PC-3 (cell line): ENCODE measurements around the gene R3HDM1. TPM values are rescaled to one million over a fixed set of nuclear protein-coding genes. Genes with fewer than 3 reads are reported as not detected.
"Not testable (repeated sequence)": the region's sequence is repeated elsewhere in the genome, so short reads cannot be mapped to it uniquely, and the experiment has no call there.

Experiments used
- ATAC-seq: fragments of 200-7000 bp; cut with Tn5 transposase; 2 replicates; pipeline ENCODE4 v1.9.1; 2020; ENCODE audit warnings: mild to moderate bottlenecking, moderate library complexity
- BruUV-seq: library from RNA; stranded (reverse); fragments of 400-500 nt; replicated peaks from 2 replicates; lab custom pipeline; 2021; lab: Mats Ljungman, UMichigan
- CTCF ChIA-PET: fragments of 300-600 bp; sonication (Branson Sonifier 250); formaldehyde crosslinking; loops from one replicate; lab custom pipeline; 2022; ENCODE audit warnings: antibody characterized with exemption; lab: Charles Lee
- POLR2A ChIA-PET: fragments of 300-600 bp; sonication (Branson Sonifier 250); formaldehyde crosslinking; loops from one replicate; lab custom pipeline; 2022; ENCODE audit warnings: antibody characterized with exemption; ENCODE audit not compliant: unreplicated experiment; lab: Charles Lee
- DNase-seq: peaks from one replicate; pipeline ENCODE4 v3.0.0-alpha.2; 2015
- H2AFZ ChIP-seq: fragments of 300-600 bp; sonication (generic); 2 replicates; pipeline ENCODE4 v1.6.0; 2016; ENCODE audit warnings: antibody characterized with exemption, low read length
- H3F3A ChIP-seq: fragments of 300-600 bp; sonication (generic); one replicate; pipeline ENCODE4 v1.6.0; 2017; ENCODE audit warnings: antibody characterized with exemption, low read length, control low read depth, mild to moderate bottlenecking; ENCODE audit not compliant: unreplicated experiment
- H3K27ac ChIP-seq: fragments of 300-600 bp; sonication (generic); 2 replicates; pipeline ENCODE4 v1.5.1; 2016; ENCODE audit warnings: mild to moderate bottlenecking, low read length
- H3K27me3 ChIP-seq: fragments of 300-600 bp; sonication (generic); 2 replicates; pipeline ENCODE4 v1.6.1; 2016; ENCODE audit warnings: low read length, mixed read lengths
- H3K36me3 ChIP-seq: fragments of 300-600 bp; sonication (generic); 2 replicates; pipeline ENCODE4 v1.6.1; 2016; ENCODE audit warnings: low read depth, mixed run types, low read length, mixed read lengths
- H3K4me1 ChIP-seq: fragments of 300-600 bp; sonication (generic); 2 replicates; pipeline ENCODE4 v1.5.1; 2016; ENCODE audit warnings: low read length; ENCODE audit not compliant: insufficient read depth
- H3K4me2 ChIP-seq: fragments of 300-600 bp; sonication (generic); 2 replicates; pipeline ENCODE4 v1.6.0; 2016; ENCODE audit warnings: low read length
- H3K4me3 ChIP-seq: fragments of 300-600 bp; sonication (generic); 2 replicates; pipeline ENCODE4 v1.5.1; 2016; ENCODE audit warnings: mild to moderate bottlenecking, low read length, mixed read lengths
- H3K79me2 ChIP-seq: fragments of 300-600 bp; sonication (generic); 2 replicates; pipeline ENCODE4 v1.6.1; 2017; ENCODE audit warnings: low read length, mixed read lengths
- H3K9ac ChIP-seq: fragments of 300-600 bp; sonication (generic); 2 replicates; pipeline ENCODE4 v1.6.0; 2016; ENCODE audit warnings: mild to moderate bottlenecking, low read length
- H3K9me2 ChIP-seq: fragments of 300-600 bp; sonication (generic); replicated peaks from 2 replicates; pipeline ENCODE4 v1.6.1; 2016; ENCODE audit warnings: mixed run types, low read length, mixed read lengths
- H3K9me3 ChIP-seq: fragments of 300-600 bp; sonication (generic); 2 replicates; pipeline ENCODE4 v1.6.1; 2016; ENCODE audit warnings: low read length, mixed read lengths
- H4K20me1 ChIP-seq: fragments of 300-600 bp; sonication (generic); 2 replicates; pipeline ENCODE4 v1.6.1; 2016; ENCODE audit warnings: low read length, mixed read lengths
- CTCF ChIP-seq: fragments of 300-600 bp; sonication (generic); conservative IDR thresholded peaks from 2 replicates; pipeline ENCODE4 v1.5.1; 2017; ENCODE audit warnings: antibody characterized with exemption, low read depth, mild to moderate bottlenecking, low read length
- EZH2 ChIP-seq: fragments of 300-600 bp; sonication (generic); IDR thresholded peaks from one replicate; pipeline ENCODE4 v1.6.1; 2017; ENCODE audit warnings: antibody characterized with exemption, mild to moderate bottlenecking, low read length; ENCODE audit not compliant: unreplicated experiment
- EZH2phosphoT487 ChIP-seq: fragments of 300-600 bp; sonication (generic); IDR thresholded peaks from 2 replicates; pipeline ENCODE4 v1.6.1; 2018; ENCODE audit warnings: mild to moderate bottlenecking, antibody characterized with exemption, low read length, borderline replicate concordance
- intact Hi-C: fragments of 100-400 bp; cut with micrococcal nuclease; formaldehyde crosslinking; loops from 2 replicates; pipeline ENCODE4 v1.9.0; 2023
- total RNA-seq: library from RNA; depleted of rRNA; stranded (reverse); fragments of >200 nt; gene quantifications from 2 replicates; pipeline ENCODE4 v1.2.3, GENCODE V29; 2014

R3HDM1 gene
- total RNA-seq, 1 experiment from 2014 or later, result 12.8 TPM

- no peaks in the 10 kb centered on the region for H3K27me3 ChIP-seq
- ATAC-seq, result no peak
- H3K9me2 ChIP-seq, result no peaks in the 10 kb centered on the region
- no peaks in the 10 kb centered on the region for H3K79me2 ChIP-seq
- H3K4me1 ChIP-seq, result no peaks in the 10 kb centered on the region; the same call in 1 of the 2 replicates
- CTCF ChIA-PET, result interaction anchor here (0.6 kb wide), 1 partner anchor 98 kb away, joined by 3 read pairs; no protein-coding TSS in a partner anchor
- TF ChIP-seq CTCF, result no peak
- TF ChIP-seq EZH2phosphoT487, result no peak
- no peak for TF ChIP-seq EZH2
- no peaks in the 10 kb centered on the region for H3K36me3 ChIP-seq
- no peaks in the 10 kb centered on the region for H4K20me1 ChIP-seq
- H3K9me3 ChIP-seq, result no peaks in the 10 kb centered on the region
- no peak for DNase-seq
- H2AFZ ChIP-seq, result no peak overlapping the region
- H3K4me3 ChIP-seq, result no peak overlapping the region
- H3K27ac ChIP-seq, result no peak overlapping the region
- no peak overlapping the region for H3K4me2 ChIP-seq
- POLR2A ChIA-PET, result no interaction called here
- no peaks in the 10 kb centered on the region for H3F3A ChIP-seq
- intact Hi-C loops, result no loop called here
- H3K9ac ChIP-seq, result no peak overlapping the region
- no TSS peak for BruUV-seq
Observed at GRCh38 chr2:135703300-135703699, 172.0 kb downstream of the R3HDM1 start.

GRCh38 chr2:135704075-135704474, 172.8 kb downstream of the R3HDM1 start:
- POLR2A ChIA-PET, result interaction anchor here (0.6 kb wide), 1 partner anchor 39 kb away, joined by 7 read pairs; no protein-coding TSS in a partner anchor
- H3K9ac ChIP-seq, H3K4me2 ChIP-seq, H3K79me2 ChIP-seq, H3F3A ChIP-seq, H3K4me3 ChIP-seq, BruUV-seq, H3K4me1 ChIP-seq, ATAC-seq, H3K9me3 ChIP-seq, H3K36me3 ChIP-seq, H3K27ac ChIP-seq, DNase-seq, CTCF ChIA-PET, H2AFZ ChIP-seq, H3K9me2 ChIP-seq, H3K27me3 ChIP-seq, H4K20me1 ChIP-seq, intact Hi-C loops: not testable (repeated sequence)

GRCh38 chr2:135708159-135708558, 176.9 kb downstream of the R3HDM1 start:
- ATAC-seq (no peak), DNase-seq (no peak)
- Histone ChIP-seq H3K27ac (no peak overlapping the region), H3K4me2 (no peak overlapping the region), H4K20me1 (no peaks in the 10 kb centered on the region), H3K9me2 (no peaks in the 10 kb centered on the region), H3K36me3 (no peaks in the 10 kb centered on the region), H2AFZ (no peak overlapping the region), H3K9me3 (no peaks in the 10 kb centered on the region), H3K27me3 (no peaks in the 10 kb centered on the region), H3K79me2 (no peaks in the 10 kb centered on the region), H3K4me1 (no peaks in the 10 kb centered on the region), H3F3A (no peaks in the 10 kb centered on the region), H3K9ac (no peak overlapping the region), H3K4me3 (no peak overlapping the region)
- TF ChIP-seq EZH2phosphoT487 (no peak), CTCF (no peak), EZH2 (no peak)
- intact Hi-C loops, result no loop called here
- BruUV-seq, result no TSS peak
- ChIA-PET CTCF (no interaction called here), POLR2A (no interaction called here)
